GM12891 (cell line): ENCODE measurements around the gene LDB2.

ENCODE experiments used
- PAX5 ChIP-seq: IDR thresholded peaks from 2 replicates; pipeline ENCODE4 v1.6.1; 2011; ENCODE audit warnings: low read length, moderate library complexity, mild to moderate bottlenecking; ENCODE audit not compliant: insufficient read depth, severe bottlenecking
- POLR2A ChIP-seq: IDR thresholded peaks from 2 replicates; pipeline ENCODE4 v1.6.1; 2011; ENCODE audit warnings: low read depth, low read length, control low read depth
- POLR2AphosphoS5 ChIP-seq: IDR thresholded peaks from 2 replicates; pipeline ENCODE4 v1.6.1; 2011; ENCODE audit warnings: low read depth, low read length, control low read depth
- POU2F2 ChIP-seq: IDR thresholded peaks from 2 replicates; pipeline ENCODE4 v1.6.1; 2011; ENCODE audit warnings: low read depth, mild to moderate bottlenecking, control low read depth, low read length, moderate library complexity
- SPI1 ChIP-seq: IDR thresholded peaks from 2 replicates; pipeline ENCODE4 v1.6.1; 2011; ENCODE audit warnings: low read depth, low read length, control low read depth
- TAF1 ChIP-seq: IDR thresholded peaks from 2 replicates; pipeline ENCODE4 v1.6.1; 2011; ENCODE audit warnings: low read depth, low read length, control low read depth

GRCh38 chr4:16738558-16738957 lies 159.9 kb downstream of the LDB2 start:
- TF ChIP-seq POLR2AphosphoS5: no peak
- TF ChIP-seq POLR2A: no peak
- no peak for TF ChIP-seq POU2F2
- TF ChIP-seq TAF1: no peak
- no peak for TF ChIP-seq SPI1
- no peak for TF ChIP-seq PAX5
